Measurements from ENCODE around the gene PDE3A. TPM values are rescaled to one million over a fixed set of nuclear protein-coding genes. Genes with fewer than 3 reads are reported as not detected.

PDE3A gene
- total and polyA plus RNA-seq, 4 donors, result 1.5 to 15.8 (median 3.4) TPM

GRCh38 chr12:20361416-20361815 is 6.9 kb upstream of the PDE3A start:
- 95 to 99% methylated on average over 3 of the region's 3 CpGs for WGBS, 2 donors
- ATAC-seq (ENCODE audit: insufficient read depth, low FRiP score), result no peak
- Histone ChIP-seq H3K27me3 (ENCODE audit: control insufficient read depth in 3 of 3, insufficient read depth in 3 of 3, low read length in 2 of 3) (peaks cover 0 to 2% (median 0%) of the 10 kb centered on the region in 3 donors), H3K9ac (ENCODE audit: insufficient read depth in 1 of 2, low read length in 2 of 2) (no peak overlapping the region), H3K4me1 (ENCODE audit: control insufficient read depth in 5 of 5, insufficient read depth in 5 of 5, low read length in 5 of 5) (peaks cover 0 to 7% (median 0%) of the 10 kb centered on the region in 5 donors), H3K27ac (ENCODE audit: low read depth in 1 of 2, low read length in 1 of 2) (no peak overlapping the region), H3K36me3 (ENCODE audit: control insufficient read depth in 4 of 4, insufficient read depth in 4 of 4, low read length in 4 of 4) (no peaks in the 10 kb centered on the region), H3K4me3 (no peak overlapping the region), H3K9me3 (ENCODE audit: control insufficient read depth in 4 of 4, insufficient read depth in 3 of 4, low read length in 3 of 4) (no peaks in the 10 kb centered on the region)
- no peak for DNase-seq
- no peak for TF ChIP-seq CTCF (IDR thresholded peaks at IDR 0.05; ENCODE audit: control extremely low read depth, extremely low read depth)

GRCh38 chr12:20364501-20364900 is 3.8 kb upstream of the PDE3A start:
- Histone ChIP-seq H3K4me3 (no peak overlapping the region), H3K9ac (ENCODE audit: insufficient read depth in 1 of 2, low read length in 2 of 2) (no peak overlapping the region), H3K9me3 (ENCODE audit: control insufficient read depth in 4 of 4, insufficient read depth in 3 of 4, low read length in 3 of 4) (no peaks in the 10 kb centered on the region), H3K27ac (ENCODE audit: low read depth in 1 of 2, low read length in 1 of 2) (peak overlapping the region in 1 of 2 donors; percentile 84), H3K36me3 (ENCODE audit: control insufficient read depth in 4 of 4, insufficient read depth in 4 of 4, low read length in 4 of 4) (no peaks in the 10 kb centered on the region), H3K4me1 (ENCODE audit: control insufficient read depth in 5 of 5, insufficient read depth in 5 of 5, low read length in 5 of 5) (peaks cover 0 to 7% (median 0%) of the 10 kb centered on the region in 5 donors), H3K27me3 (ENCODE audit: control insufficient read depth in 3 of 3, insufficient read depth in 3 of 3, low read length in 2 of 3) (peaks cover 0 to 3% (median 3%) of the 10 kb centered on the region in 3 donors)
- TF ChIP-seq CTCF (IDR thresholded peaks at IDR 0.05; ENCODE audit: control extremely low read depth, extremely low read depth), result no peak
- DNase-seq (no peak), ATAC-seq (ENCODE audit: insufficient read depth, low FRiP score) (no peak)
- WGBS, 2 donors, result 83 to 86% methylated on average over 4 of the region's 4 CpGs

DNA sequence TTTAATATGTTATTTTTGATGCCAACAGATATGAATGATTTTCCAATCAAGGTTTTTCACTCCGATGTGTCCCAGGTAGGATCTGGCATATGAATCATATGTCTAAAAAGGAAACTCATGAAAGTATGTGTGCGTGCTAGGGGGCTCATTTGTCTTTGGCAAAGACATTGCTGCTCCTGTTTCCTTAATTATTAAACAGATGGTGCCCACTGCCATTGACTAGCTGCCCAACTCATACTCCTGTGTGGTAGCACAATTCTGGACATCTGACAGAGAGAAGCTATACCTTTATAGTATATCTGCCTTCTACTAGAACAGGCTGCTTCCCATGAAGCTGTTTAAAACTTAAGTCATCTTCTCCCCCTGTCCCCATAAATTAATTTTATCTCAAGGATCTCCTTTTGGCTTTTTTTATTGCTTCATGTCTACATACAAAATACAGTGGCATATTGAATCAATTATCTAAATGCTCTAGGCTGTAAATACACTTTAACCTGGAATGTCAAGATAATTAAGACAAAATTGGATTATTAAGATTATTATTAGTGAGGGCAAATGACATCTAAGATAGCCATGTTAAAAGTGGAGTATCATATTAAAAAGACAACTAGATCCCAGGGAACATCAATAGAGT is 1.4 kb upstream of the PDE3A start:
- H3K27me3 ChIP-seq (ENCODE audit: control insufficient read depth in 3 of 3, insufficient read depth in 3 of 3, low read length in 2 of 3), result peaks cover 0 to 21% (median 6%) of the 10 kb centered on the region in 3 donors
- ATAC-seq (ENCODE audit: insufficient read depth, low FRiP score) (no peak), DNase-seq (no peak)
- H3K9ac ChIP-seq (ENCODE audit: insufficient read depth in 1 of 2, low read length in 2 of 2), result no peak overlapping the region
- H3K4me1 ChIP-seq (ENCODE audit: control insufficient read depth in 5 of 5, insufficient read depth in 5 of 5, low read length in 5 of 5), result peaks cover 0 to 15% (median 0%) of the 10 kb centered on the region in 5 donors
- no peaks in the 10 kb centered on the region for H3K36me3 ChIP-seq (ENCODE audit: control insufficient read depth in 4 of 4, insufficient read depth in 4 of 4, low read length in 4 of 4)
- peak overlapping the region in 1 of 2 donors; percentile 99 for H3K27ac ChIP-seq (ENCODE audit: low read depth in 1 of 2, low read length in 1 of 2)
- 91 to 93% methylated on average over 2 of the region's 2 CpGs for WGBS, 2 donors
- no peak overlapping the region for H3K4me3 ChIP-seq
- no peaks in the 10 kb centered on the region for H3K9me3 ChIP-seq (ENCODE audit: control insufficient read depth in 4 of 4, insufficient read depth in 3 of 4, low read length in 3 of 4)
- TF ChIP-seq CTCF (IDR thresholded peaks at IDR 0.05; ENCODE audit: control extremely low read depth, extremely low read depth), result no peak

All from lung (tissue), 12 donors.